A549 treated with DMSO at 1 μM for 4 hours (cell line): Measurements from ENCODE around the gene SLC11A2. TPM values are rescaled to one million over a fixed set of nuclear protein-coding genes. Genes with fewer than 3 reads are reported as not detected.

Experiments
- total RNA-seq: library from RNA; stranded (reverse); fragments of 200-300 nt; extraction: Qiagen RNA extraction; gene quantifications from 5 replicates; pipeline ENCODE4 v1.2.3, GENCODE V29; 2022; ENCODE audit warnings: low read depth

SLC11A2 gene
- total RNA-seq = 20.2 to 27.5 TPM (median 25.8 TPM) in 5 replicates

GRCh38 chr12:51025836-51026638, at the start of gene SLC11A2:
TSS of gene SLC11A2 (minus strand) at chr12:51026384. CDS start at chr12:51010728, 15,656 bp downstream.

DNA sequence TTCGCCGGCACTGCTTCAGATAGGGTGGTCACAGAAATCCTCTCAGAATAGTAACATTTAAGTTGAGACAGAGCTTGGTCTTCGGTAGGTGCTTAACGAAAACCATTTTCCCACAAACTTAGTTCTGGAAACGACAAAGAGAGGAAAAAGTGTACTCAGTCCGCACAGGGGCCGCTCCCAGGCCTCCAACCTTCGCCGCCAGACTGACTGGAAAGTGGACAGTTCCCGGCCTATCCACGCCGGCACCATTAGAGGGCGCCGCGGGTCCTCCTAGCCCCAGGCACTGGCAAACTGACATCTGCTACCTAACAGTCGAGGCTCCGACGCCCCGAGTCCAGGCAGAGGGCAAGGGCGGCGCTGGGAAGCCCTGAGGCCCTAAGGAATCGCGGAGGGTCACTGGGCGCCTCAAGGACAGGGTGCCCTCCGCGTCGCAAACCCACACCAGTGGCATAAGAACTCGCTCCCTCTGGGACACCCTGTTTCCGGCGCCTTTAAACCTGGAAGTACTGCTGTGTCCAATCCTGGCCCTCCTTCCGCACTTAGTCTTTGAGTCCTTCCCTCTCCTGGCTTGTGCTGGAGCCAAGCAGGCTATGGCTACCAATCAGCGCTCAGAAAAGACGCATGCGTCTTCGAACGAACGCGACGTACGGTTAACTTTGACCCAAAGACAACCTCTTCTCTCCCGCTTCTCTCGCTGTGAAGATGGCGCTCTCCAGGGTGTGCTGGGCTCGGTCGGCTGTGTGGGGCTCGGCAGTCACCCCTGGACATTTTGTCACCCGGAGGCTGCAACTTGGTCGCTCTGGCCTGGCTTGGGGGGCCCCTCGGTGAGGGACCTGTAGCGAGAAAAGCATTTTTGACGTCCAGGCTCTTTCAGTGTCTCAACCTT, 21.7 kb upstream of the SLC11A2 start, which contains the start of gene LETMD1:
Gene LETMD1, plus strand, starts transcription at position 673 of the 886 bp plus-strand sequence. Its CDS starts 30 bp downstream, at position 703.

GRCh38 chr12:50952510-50952909, 73.7 kb downstream of the SLC11A2 start, which contains the start of gene HIGD1C:
TSS of gene HIGD1C (plus strand) at chr12:50952544. CDS start at chr12:50953999, 1,455 bp downstream.

Other genes starting within 250 kb of the SLC11A2 start
- not detected in 5 replicates for gene TMPRSS12, start 183.5 kb downstream of the SLC11A2 start, total RNA-seq
- not detected in 5 replicates for gene HIGD1C, start 73.8 kb downstream of the SLC11A2 start, total RNA-seq
- gene LETMD1, start 21.9 kb upstream of the SLC11A2 start, total RNA-seq = 25.2 to 28.8 TPM (median 26.7 TPM) in 5 replicates
- 11.3 to 14.5 TPM (median 13.4 TPM) in 5 replicates for gene CSRNP2, start 57.2 kb upstream of the SLC11A2 start, total RNA-seq
- 16.3 to 23.6 TPM (median 21.9 TPM) in 5 replicates for gene TFCP2, start 146.8 kb upstream of the SLC11A2 start, total RNA-seq
- 0.83 to 1.9 TPM (median 1.5 TPM) in 5 replicates for gene POU6F1, start 191.7 kb upstream of the SLC11A2 start, total RNA-seq
- gene DAZAP2, start 212.4 kb upstream of the SLC11A2 start, total RNA-seq = 334 to 399 TPM (median 338 TPM) in 5 replicates
- 20.6 to 23.2 TPM (median 21.8 TPM) in 5 replicates for gene SMAGP, start 244.0 kb upstream of the SLC11A2 start, total RNA-seq